SK-N-SH (cell line): ENCODE measurements around the gene ADGRA1.

ENCODE experiments used
- CHD2 ChIP-seq: fragments of 150-350 bp; IDR thresholded peaks from 2 replicates; pipeline ENCODE4 v1.6.1; 2018; ENCODE audit warnings: low read length; ENCODE audit not compliant: partially characterized antibody
- GATA2 ChIP-seq: sonication (generic); formaldehyde crosslinking; IDR thresholded peaks from 2 replicates; pipeline ENCODE4 v1.5.0; 2020; ENCODE audit warnings: mild to moderate bottlenecking, missing genetic modification reagents
- NRF1 ChIP-seq: IDR thresholded peaks from 2 replicates; pipeline ENCODE4 v1.6.1; 2012; ENCODE audit warnings: low read depth, mild to moderate bottlenecking, low read length
- POLR2AphosphoS5 ChIP-seq: IDR thresholded peaks from 2 replicates; pipeline ENCODE4 v1.6.1; 2012; ENCODE audit warnings: low read depth, low read length
- RAD21 ChIP-seq: IDR thresholded peaks from 2 replicates; pipeline ENCODE4 v1.6.1; 2012; ENCODE audit warnings: mild to moderate bottlenecking, low read length
- RFX5 ChIP-seq: IDR thresholded peaks from 2 replicates; pipeline ENCODE4 v1.6.1; 2012; ENCODE audit warnings: mild to moderate bottlenecking, improper control_type of control experiment, low read length
- SMC3 ChIP-seq: IDR thresholded peaks from 2 replicates; pipeline ENCODE4 v1.6.1; 2012; ENCODE audit warnings: low read depth, low read length, improper control_type of control experiment
- TAF1 ChIP-seq: IDR thresholded peaks from 2 replicates; pipeline ENCODE4 v1.6.1; 2012; ENCODE audit warnings: low read depth, mild to moderate bottlenecking, low read length, moderate library complexity, borderline replicate concordance
- TCF12 ChIP-seq: IDR thresholded peaks from 2 replicates; pipeline ENCODE4 v1.4.0; 2012
- YY1 ChIP-seq: IDR thresholded peaks from 2 replicates; pipeline ENCODE4 v1.4.0; 2012; ENCODE audit warnings: low read depth, mild to moderate bottlenecking
- ZBTB33 ChIP-seq: IDR thresholded peaks from 2 replicates; pipeline ENCODE4 v1.4.0; 2012; ENCODE audit warnings: low read depth, borderline replicate concordance
- TF ChIP-seq, protein P1 (sequence below): fragments of 200-600 bp; sonication (generic); IDR thresholded peaks from 2 replicates; pipeline ENCODE4 v1.6.1; 2017; ENCODE audit warnings: antibody characterized with exemption, mild to moderate bottlenecking, moderate library complexity
- TF ChIP-seq, protein P2 (sequence below): IDR thresholded peaks from 2 replicates; pipeline ENCODE4 v1.6.1; 2012; ENCODE audit warnings: mild to moderate bottlenecking, low read depth, low read length, moderate library complexity
- TF ChIP-seq, protein P3 (sequence below): IDR thresholded peaks from 2 replicates; pipeline ENCODE4; 2012

DNA sequence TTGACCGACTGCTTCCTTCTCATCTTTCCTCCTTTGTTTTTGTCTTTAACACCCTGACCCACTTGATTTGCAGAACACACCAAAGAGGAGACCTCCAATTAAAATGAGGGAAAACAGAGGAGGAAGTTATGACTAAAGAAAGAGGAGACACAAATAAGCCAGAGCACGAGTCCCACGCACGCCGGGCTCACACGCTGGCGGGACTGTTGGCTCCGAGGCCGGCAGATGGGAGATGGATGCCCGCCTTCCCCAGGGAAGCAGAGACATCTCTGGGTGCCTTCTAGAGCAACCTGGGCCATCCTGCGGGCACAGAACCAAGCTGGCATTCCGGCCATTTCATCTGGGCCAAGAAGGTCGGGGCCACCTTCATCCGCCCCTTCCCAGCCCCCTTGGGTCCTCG, 5.6 kb downstream of the ADGRA1 start:
- no peak for TF ChIP-seq TAF1
- TF ChIP-seq, protein P1, sequence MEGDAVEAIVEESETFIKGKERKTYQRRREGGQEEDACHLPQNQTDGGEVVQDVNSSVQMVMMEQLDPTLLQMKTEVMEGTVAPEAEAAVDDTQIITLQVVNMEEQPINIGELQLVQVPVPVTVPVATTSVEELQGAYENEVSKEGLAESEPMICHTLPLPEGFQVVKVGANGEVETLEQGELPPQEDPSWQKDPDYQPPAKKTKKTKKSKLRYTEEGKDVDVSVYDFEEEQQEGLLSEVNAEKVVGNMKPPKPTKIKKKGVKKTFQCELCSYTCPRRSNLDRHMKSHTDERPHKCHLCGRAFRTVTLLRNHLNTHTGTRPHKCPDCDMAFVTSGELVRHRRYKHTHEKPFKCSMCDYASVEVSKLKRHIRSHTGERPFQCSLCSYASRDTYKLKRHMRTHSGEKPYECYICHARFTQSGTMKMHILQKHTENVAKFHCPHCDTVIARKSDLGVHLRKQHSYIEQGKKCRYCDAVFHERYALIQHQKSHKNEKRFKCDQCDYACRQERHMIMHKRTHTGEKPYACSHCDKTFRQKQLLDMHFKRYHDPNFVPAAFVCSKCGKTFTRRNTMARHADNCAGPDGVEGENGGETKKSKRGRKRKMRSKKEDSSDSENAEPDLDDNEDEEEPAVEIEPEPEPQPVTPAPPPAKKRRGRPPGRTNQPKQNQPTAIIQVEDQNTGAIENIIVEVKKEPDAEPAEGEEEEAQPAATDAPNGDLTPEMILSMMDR: no peak
- no peak for TF ChIP-seq RAD21
- TF ChIP-seq ZBTB33: no peak
- no peak for TF ChIP-seq GATA2 (CRISPR knock-in tag)
- no peak for TF ChIP-seq POLR2AphosphoS5
- TF ChIP-seq CHD2: no peak
- TF ChIP-seq, protein P2, sequence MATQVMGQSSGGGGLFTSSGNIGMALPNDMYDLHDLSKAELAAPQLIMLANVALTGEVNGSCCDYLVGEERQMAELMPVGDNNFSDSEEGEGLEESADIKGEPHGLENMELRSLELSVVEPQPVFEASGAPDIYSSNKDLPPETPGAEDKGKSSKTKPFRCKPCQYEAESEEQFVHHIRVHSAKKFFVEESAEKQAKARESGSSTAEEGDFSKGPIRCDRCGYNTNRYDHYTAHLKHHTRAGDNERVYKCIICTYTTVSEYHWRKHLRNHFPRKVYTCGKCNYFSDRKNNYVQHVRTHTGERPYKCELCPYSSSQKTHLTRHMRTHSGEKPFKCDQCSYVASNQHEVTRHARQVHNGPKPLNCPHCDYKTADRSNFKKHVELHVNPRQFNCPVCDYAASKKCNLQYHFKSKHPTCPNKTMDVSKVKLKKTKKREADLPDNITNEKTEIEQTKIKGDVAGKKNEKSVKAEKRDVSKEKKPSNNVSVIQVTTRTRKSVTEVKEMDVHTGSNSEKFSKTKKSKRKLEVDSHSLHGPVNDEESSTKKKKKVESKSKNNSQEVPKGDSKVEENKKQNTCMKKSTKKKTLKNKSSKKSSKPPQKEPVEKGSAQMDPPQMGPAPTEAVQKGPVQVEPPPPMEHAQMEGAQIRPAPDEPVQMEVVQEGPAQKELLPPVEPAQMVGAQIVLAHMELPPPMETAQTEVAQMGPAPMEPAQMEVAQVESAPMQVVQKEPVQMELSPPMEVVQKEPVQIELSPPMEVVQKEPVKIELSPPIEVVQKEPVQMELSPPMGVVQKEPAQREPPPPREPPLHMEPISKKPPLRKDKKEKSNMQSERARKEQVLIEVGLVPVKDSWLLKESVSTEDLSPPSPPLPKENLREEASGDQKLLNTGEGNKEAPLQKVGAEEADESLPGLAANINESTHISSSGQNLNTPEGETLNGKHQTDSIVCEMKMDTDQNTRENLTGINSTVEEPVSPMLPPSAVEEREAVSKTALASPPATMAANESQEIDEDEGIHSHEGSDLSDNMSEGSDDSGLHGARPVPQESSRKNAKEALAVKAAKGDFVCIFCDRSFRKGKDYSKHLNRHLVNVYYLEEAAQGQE: no peak
- TF ChIP-seq SMC3: no peak
- TF ChIP-seq, protein P3, sequence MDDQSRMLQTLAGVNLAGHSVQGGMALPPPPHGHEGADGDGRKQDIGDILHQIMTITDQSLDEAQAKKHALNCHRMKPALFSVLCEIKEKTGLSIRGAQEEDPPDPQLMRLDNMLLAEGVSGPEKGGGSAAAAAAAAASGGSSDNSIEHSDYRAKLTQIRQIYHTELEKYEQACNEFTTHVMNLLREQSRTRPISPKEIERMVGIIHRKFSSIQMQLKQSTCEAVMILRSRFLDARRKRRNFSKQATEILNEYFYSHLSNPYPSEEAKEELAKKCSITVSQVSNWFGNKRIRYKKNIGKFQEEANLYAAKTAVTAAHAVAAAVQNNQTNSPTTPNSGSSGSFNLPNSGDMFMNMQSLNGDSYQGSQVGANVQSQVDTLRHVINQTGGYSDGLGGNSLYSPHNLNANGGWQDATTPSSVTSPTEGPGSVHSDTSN: no peak
- no peak for TF ChIP-seq NRF1
- no peak for TF ChIP-seq RFX5
- no peak for TF ChIP-seq TCF12
- TF ChIP-seq YY1: no peak
